ACHN (cell line): Measurements from ENCODE around the gene ANO8.
A peak's percentile ranks its signal among the peaks of the same experiment; 100 is the strongest.
"Not testable (repeated sequence)": the region's sequence is repeated elsewhere in the genome, so short reads cannot be mapped to it uniquely, and the experiment has no call there.

ENCODE experiments used
- DNase-seq: peaks from one replicate; pipeline ENCODE4 v3.0.0-alpha.2; 2015
- in situ Hi-C: cut with HindIII; loops from 2 replicates; pipeline ENCODE4 v1.10.0; 2017; ENCODE audit warnings: low sequenced_read_pairs, low pct_ligation_motif_present, low pct_unique_long_range_greater_than_20kb

Gene ANO8, protein sequence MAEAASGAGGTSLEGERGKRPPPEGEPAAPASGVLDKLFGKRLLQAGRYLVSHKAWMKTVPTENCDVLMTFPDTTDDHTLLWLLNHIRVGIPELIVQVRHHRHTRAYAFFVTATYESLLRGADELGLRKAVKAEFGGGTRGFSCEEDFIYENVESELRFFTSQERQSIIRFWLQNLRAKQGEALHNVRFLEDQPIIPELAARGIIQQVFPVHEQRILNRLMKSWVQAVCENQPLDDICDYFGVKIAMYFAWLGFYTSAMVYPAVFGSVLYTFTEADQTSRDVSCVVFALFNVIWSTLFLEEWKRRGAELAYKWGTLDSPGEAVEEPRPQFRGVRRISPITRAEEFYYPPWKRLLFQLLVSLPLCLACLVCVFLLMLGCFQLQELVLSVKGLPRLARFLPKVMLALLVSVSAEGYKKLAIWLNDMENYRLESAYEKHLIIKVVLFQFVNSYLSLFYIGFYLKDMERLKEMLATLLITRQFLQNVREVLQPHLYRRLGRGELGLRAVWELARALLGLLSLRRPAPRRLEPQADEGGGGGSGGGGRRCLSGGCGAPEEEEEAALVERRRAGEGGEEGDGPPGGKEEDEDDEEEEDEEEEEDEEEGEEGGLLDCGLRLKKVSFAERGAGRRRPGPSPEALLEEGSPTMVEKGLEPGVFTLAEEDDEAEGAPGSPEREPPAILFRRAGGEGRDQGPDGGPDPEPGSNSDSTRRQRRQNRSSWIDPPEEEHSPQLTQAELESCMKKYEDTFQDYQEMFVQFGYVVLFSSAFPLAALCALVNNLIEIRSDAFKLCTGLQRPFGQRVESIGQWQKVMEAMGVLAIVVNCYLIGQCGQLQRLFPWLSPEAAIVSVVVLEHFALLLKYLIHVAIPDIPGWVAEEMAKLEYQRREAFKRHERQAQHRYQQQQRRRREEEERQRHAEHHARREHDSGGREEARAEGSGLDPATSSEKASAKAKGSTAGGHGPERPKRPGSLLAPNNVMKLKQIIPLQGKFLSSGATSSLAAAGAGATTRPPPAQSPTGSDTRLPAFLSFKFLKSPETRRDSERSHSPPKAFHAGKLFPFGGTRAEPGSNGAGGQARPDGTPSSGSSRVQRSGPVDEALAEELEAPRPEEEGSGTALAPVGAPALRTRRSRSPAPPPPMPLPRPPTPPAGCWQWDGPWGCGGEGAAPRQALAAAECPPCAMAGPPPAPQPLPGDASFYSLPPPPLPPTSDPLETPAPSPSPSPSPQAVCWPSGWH

DNA sequence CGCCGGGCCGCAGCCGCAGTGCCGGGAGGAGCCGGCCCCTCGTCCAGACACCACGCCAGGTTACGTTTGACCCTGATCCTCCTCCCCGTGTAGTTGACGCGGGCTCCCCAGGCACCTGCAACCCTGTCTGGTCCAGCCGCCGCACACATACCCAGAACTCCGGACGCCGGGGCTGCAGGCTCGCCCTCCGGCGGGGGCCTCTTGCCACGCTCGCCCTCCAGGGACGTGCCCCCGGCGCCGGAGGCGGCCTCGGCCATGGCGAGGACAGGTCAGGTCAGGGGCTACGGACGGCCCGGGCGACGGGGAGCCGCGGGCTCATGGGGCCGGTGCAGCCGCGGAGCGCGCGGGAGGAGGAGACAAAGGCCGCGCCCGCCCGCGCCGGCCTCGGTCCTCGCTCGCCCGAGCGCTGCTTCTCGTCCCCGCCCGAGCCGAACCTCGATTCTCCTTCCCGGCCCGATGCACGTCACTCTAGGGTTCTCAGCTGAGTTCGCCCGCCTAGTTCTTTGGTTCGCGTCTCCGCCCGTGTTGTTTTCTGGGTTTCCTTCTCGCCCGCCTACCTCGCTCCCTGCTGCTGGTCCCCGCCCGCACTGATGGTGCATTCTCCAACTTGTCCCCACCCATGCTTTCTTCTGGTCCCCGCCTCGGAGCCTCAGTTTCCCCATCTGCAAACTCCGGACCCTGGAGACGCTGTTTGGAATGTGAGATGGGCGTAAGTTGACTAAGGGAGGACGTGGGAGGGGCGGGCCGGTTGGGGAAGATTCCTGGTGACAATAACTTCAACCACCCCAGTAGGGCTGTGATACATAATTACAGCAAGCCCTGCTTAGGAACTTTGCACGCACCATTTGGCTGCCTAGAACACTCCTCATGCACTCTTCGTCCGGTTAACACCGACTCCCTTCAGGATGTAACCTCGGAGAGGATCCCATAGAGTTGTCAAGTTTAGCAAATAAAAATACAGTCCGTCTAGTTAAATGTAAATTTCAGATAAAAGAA is at the start of gene ANO8:
Gene ANO8, minus strand, starts transcription at position 442 of the 996 bp plus-strand sequence. Its CDS starts 185 bp downstream, at position 257.
- DNase-seq, result peak; percentile 97
- in situ Hi-C loops, result no loop called here

DNA sequence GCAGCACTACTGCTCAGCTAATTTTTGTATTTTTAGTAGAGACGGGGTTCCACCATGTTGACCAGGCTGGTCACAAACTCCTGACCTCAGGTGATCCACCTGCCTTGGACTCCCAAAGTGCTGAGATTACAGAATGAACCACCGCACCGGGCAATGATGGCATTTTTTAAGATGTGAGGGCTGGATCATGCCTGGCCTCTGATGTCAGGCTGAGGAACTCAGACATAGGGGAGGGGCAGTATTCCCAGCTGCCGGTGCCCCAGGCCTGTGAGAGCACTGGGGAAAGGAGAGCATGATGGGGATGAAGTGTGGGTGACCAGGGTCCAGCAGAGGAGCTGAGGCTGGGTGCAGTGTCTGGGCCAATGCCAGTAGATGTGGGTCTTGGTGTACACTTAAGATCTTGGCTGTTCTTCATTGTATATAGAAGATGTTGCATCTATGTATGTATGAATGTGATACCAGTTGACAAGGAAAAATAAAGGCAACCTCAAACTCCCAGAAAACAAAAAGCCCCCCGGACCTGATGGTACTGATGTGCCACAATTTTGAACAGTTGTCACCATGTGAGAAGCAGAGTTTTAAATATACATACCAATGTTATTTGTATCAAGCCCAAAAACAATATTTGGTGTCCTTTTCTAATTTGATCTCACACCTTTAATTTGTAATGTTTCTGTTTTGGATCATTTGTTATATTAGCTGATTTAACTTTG is 45.9 kb upstream of the ANO8 start:
- DNase-seq, result no peak
- in situ Hi-C loops, result no loop called here

DNA sequence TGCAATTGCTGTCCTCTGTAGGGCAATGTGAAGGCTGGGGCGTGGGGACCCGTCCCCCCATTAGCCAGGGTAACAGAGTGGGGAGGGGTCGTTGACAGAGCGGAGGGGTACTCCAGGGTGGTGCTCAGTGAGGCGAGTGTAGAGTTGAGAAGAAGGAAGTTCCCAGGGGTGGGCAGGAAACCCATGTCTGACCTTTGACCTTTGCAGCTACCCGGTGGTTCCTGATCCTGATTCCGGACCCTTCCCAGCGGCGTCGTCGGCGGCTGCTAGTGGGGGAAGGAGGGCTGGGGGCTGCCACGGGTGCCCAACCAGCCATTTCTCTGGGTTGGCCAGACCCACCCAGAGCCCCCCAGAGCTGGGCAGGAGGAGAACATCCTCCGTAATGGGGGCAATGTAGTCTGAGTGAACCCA is 44.6 kb upstream of the ANO8 start:
- DNase-seq, result no peak
- in situ Hi-C loops, result no loop called here

DNA sequence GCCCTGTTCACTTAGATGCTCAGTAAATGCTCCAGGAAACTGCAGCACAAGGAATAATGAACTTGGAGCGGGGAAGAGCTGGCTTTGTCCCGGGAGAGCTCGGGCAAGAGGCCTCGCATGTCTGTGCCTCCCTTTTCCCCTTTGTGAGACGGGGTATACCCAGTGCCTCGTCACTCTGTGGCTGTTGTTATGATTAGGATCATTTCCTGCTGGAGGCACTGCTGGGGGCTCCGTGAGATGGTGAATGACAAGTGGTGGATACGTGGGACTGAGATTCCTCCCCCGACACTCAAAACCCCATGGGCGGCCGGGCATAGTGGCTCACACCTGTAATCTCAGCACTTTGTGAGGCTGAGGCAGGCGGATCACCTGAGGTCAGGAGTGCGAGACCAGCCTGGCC is 43.6 kb upstream of the ANO8 start:
- DNase-seq, result no peak
- in situ Hi-C loops, result no loop called here

DNA sequence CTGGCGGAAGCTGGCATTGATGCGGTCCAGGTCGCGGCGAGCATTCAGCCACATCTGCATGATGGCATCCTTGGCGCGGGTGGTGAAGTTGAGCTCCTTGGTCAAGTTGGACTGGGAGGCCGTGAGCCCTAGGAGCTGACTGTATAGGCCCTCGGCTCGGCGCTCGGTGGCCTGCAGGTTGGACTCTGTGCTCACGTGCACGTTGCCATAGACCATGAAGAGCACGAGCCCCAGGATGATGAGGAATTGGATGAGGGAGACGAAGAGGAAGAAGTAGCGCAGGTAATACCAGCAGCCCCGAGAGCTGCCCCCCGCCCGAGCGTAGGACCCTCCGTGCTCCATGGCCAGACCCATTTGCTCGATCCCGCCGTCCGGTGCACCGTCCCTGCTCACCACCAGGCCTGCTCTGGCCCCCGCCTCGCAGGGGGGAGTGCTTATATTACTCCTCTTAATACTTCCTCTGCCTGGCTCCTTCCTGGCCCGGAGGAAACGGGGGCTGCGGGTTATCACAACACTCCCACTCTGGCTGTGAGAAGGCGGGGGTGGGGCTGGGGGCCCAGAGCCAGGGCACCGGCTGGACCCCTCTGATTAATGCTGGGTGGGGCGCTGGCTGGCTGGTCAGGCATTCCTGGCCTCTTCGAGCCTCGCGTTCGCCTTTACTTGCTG is 42.4 kb upstream of the ANO8 start, which contains the start of gene PLVAP:
Gene PLVAP, minus strand, starts transcription at position 408 of the 666 bp plus-strand sequence. Its CDS starts 54 bp downstream, at position 354.
- in situ Hi-C loops, result no loop called here
- DNase-seq, result no peak

DNA sequence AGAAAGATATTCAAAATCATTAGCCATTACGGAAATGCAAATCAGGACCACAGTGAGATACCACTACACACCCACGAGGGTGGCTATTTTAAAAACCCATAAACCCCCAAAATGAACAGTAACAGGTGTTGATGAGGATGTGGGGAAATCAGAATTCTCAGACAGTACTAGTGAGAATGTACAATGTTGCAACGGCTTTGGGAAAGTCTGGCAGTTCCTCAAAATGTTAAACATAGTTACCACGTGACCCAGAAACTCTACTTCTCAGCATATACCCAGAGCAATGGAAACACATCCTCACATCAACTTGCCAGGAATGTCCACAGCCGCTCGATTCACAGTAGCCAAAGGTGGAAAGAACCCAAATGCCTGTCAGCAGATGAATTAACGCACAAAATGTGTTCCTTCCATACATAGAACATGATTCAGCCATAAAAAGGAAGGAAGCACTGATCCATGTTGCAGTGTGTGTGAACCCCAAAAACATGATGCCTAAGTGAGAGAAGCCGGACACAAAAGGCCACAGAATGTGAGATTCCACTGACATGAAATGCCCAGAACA is 35.5 kb upstream of the ANO8 start:
- no peak for DNase-seq
- in situ Hi-C loops, result no loop called here

DNA sequence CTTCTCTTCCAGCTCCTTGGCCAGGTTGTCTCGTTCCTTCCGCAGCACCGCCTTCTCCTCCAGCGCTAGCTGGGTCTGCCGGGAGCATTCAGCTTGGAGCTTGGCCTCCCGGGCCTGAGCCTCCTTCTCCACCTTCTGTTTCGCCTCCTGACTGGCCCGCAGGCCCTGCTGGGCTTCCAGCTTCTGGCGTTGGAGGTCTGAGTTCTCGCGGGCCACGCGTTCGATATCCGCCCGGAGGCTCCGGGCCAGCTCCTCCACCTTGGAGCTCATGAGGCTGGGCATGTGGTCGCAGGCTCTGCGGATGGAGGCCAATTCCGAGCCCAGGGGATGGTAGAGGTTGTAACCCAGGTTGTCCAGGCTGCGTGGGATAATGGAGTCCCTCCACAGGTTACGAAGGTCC is 30.7 kb upstream of the ANO8 start:
- DNase-seq, result no peak
- in situ Hi-C loops, result no loop called here

DNA sequence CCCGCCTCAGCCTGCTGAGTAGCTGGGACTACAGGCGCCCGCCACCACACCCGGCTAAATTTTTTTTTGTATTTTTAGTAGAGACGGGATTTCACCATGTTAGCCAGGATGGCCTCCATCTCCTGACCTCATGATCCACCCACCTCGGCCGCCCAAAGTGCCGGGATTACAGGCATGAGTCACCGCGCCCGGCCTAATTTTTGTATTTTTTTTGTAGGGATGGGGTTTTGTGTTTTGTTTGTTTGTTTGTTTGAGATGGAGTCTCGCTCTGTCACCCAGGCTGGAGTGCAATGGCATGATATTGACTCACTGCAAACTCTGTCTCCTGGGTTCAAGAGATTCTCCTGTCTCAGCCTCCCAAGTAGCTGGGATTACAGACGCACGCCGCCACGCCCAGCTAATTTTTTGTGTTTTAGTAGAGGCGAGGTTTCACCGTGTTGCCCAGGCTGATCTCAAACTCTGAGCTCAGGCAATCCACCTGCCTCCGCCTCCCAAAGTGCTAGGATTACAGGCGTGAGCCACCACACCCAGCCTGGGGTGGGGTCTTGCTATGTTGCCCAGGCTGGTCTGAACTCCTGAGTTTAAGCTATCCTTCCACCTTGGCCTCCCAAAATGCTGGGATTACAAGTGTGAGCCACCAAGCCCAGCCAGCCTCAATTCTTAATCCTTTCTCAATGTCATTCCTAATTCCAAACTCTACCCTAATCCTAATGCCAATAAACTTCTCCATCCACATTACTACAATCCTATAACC is 29.4 kb upstream of the ANO8 start:
- DNase-seq, in situ Hi-C loops: not testable (repeated sequence)

DNA sequence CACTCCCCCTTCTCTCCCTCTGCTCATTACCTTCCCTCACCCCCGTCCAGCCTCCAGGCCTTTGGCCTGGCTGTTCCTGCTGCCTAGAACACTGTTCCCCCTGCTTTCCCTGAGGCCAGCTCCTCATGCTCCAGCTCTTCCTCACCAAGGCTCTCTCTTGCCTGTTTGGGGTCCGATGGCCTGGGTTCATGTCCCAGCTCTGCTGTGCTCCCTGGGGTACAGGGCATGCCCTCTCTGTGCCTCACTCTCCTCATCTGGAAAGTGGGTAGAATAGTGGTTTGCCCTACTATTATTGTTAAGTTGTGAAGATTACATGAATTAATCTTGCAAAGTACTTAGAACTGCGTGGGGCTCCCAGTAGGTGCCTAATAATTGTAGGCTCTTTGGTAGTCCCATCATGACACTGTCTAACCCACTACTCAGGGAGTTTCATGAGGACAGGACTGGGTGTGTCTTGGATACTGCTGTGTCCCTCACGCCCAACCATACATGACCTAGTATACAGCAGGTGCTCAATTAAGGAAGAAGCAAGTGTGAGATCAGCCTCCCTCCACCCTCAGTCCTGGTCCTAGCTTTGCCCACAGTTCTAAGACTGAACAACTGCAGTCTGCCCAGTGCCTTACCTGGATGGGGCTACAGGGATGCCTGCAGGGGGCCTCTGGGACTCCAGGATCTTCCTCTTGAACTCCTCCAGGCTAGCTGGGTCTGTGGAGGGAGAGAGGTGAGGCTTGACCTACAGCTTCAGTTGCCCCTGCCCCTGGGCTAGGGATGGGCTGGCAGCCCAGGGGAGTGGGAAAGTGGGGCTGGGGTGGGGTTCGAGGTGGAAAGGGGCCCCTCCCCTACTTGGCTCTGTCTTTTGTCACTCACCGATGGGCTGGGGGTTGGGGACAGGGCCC is 25.5 kb upstream of the ANO8 start:
- in situ Hi-C loops, result no loop called here
- DNase-seq, result no peak

DNA sequence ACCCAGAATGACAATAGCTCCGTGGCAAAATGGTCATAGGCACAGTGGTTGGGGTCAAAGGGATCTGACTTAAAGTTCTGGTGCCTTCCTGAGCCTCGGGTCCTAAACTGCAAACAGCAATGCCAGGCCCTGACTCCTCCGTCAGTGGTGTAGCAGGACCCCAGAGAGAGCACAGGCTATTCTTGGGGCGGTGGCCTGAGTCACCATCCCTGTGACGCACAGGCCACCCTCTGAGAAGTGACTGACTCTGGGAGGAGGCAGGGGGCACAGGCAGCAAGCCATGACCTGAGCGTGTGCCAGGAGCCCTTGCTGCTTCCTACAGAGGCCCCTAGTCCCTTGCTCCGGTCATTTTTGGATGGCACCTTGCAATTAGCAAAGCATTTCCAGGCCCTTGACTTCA is 23.7 kb upstream of the ANO8 start:
- in situ Hi-C loops, result no loop called here
- DNase-seq, result no peak

DNA sequence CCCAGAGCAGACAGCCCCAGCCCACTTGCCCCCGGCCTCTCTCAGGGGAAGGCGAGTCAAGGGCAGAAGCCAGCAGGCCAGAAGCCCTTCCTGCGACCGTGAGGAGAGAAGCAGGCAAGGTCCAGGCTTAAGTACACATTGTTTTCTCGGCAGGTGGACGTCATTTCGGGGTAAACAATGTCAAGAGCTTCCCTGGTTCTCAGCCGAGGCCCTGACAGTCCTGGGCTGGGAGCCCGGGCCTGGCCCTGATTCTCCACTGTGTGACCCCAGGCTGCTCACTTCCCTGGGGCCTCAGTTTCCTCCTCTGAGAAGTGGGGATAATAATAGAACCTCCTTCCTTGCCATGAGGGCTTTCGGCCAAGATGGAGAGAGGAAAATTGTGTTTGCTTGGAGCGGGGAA is 23.1 kb upstream of the ANO8 start:
- DNase-seq, result no peak
- in situ Hi-C loops, result no loop called here

DNA sequence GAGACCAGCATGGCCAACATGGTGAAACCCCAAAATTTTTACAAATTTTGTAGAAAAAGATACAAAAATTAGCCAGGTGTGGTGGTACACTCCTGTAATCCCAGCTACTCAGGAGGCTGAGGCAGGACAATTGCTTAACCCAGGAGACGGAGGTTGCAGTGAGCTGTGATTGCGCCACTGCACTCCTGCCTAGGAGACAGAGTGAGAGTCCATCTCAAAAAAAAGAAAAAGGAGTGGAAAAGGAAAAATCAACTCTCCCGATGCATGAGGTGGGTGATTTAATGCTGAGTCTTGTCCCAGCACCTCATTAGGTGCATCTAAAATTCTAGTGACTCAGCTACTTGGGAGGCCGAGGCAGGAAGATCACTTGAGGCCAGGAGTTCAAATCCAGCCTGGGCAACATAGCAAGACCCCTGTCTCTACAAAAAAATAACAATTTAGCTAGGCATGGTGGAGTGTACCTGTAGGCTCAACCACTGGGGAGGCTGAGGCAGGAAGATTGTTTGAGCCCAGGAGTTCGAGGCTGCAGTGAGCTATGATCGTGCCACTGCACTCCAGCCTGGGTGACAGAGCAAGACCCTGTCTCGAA is 22.5 kb upstream of the ANO8 start:
- DNase-seq, result no peak
- in situ Hi-C loops, result no loop called here

DNA sequence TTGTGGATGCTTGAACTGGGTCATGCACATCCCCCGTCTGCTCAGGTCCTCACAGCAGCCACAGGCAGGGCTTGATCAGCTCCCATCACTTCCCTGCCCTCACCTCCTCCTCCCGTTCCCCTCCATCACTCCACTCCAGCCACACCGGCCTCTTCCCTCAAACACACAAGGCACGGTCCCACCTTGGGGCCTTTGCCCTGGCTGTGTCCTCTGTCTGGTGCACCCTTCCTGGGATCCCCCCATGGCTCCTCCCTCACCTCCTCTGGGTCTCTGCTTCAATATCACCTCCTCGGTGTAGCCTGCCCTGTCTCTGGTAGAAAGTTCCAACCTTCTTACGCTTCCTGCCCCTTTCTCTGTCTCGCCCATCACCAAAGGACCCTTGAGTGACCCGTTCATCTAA is 18.7 kb upstream of the ANO8 start:
- no peak for DNase-seq
- in situ Hi-C loops, result no loop called here

DNA sequence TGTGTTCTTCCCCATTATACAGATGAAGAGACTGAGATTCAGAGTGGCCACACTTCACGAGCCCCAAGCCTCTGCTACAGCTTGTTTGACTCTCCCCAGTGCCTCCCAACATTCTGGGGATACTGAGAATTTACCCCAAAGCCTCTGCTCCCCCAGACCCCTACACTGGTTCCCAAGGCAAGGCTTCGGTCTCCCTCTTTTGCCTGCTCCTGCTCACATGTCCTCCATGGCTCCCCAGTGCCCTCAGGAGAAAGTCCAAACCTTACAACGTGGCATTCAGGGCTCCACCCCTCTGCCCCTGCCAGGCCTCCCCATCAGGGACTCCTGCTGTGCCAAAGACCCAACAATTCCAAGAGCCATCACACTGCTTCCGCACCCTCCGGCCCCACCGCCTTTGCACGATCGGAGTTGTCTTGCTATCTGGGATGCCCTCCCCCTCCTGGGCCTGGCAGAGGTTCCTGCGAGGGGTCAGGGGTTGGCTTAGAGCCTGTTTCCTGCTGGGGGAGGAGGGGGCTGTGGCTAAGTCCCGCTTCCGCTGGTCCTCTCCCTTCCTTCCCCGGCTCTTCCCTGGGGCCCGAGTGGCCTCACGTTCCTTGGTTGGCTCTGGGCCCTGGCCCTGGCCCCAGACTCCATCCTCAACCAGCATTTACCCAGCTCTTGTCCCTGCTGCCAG is 18.1 kb upstream of the ANO8 start:
- in situ Hi-C loops, result no loop called here
- DNase-seq, result no peak
